NCI-H146 treated with DMSO at 0.1 percent for 48 hours (cell line): ENCODE data around the gene XRCC3.
"Not testable (repeated sequence)": the region's sequence is repeated elsewhere in the genome, so short reads cannot be mapped to it uniquely, and the experiment has no call there.

Experiments used
- DNase-seq: peaks from one replicate; lab custom pipeline; 2025; ENCODE audit not compliant: unreplicated experiment; lab: John Stamatoyannopoulos, UW

XRCC3 gene

DNA sequence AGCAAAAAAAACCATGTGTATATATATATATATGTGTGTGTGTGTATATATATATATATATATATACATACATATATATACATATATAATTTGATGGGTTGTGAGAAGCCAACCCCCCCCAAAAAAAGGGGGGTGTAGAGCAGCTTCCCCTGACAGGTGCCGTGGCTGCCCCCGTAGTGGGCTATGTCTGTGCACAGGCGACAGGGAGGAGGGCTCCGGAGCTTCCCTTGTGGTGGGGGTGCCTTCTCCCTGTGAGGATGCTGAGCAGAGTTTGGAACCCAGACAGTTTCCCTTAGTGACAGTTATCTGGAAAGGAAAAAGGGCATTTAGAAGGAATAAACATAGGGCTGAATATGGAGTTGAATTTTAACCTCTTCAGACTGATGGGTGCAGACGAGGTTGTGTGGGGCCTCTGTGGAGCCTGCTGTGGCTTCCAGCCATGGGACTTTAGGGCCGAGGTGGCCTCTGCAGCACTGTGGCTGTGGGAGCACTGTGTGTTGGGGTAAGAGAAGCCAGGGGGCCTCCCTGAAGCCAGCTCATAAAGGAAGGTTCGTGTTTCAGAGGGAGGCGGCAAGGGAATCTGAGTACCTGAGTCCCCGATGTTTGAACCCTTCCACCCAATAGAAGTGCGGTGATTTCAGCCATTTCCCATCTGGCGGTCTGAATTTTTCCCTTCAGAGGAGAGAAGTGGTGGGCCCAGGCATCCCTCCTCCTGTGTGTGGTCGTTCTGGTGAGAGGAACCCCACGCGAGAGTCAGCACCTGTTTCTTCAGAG, 19.8 kb downstream of the XRCC3 start:
- no peak for DNase-seq

DNA sequence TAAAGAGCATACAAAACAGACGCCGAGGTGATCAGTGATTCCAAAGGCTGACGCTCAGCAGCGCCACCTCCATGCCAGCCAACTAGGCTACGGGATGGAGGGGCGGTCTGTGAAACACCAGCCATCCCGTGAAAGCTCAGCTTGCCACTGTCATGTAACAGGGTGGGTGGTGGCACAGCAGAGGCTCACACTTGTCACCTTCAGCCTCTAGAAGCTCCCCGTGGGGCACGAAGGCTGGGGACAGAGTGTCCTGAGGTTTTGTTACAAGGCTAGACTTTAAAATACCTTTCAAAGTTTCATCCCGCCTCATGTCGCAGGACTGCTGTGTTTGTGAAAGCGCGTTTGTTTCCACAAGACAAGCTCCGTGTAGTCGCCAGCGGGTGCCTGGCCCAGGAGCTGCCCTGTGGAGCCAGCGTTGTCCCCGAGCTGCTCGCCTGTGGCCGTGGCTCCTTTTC, 20.7 kb downstream of the XRCC3 start:
- DNase-seq = no peak

DNA sequence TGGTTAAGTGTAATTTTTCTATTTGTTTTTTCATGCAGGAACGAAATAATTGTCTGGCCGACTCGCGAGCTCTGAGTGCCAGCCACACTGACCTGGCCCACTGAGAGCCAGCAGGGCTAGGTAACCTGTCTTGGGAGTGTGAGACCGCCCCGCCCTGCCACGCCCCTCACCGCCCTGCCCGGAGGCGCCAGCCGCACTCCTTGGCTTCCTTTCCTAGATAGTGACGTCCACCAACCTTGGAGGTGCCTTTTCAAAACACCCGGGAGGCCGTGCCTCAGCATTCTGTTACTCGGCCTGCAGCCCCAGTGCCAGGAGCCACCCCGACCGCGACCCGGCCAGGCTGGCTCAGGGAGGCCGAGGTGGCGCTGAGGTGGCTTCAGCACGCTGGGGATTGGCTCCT, 21.7 kb downstream of the XRCC3 start:
- DNase-seq = no peak

DNA sequence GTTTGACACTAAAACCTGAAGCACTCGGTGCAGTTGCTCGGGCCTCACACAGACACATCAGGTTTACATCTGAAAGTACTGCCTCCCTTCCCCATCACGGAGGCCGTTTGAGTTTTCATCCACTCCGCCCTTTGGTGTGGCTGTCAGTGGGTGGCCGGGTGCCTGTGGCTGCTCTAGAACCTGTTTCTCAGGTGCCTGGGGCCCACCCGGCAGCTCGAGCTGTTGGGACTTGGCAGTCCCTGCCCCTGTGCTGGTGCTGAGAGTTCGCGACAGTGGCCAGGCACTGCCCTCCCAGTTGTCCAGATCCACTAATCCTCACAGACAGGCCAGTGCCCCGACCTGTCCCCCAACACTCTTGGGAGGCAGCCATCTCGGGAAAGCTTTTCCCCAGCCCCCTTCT, 22.4 kb downstream of the XRCC3 start:
- no peak for DNase-seq

DNA sequence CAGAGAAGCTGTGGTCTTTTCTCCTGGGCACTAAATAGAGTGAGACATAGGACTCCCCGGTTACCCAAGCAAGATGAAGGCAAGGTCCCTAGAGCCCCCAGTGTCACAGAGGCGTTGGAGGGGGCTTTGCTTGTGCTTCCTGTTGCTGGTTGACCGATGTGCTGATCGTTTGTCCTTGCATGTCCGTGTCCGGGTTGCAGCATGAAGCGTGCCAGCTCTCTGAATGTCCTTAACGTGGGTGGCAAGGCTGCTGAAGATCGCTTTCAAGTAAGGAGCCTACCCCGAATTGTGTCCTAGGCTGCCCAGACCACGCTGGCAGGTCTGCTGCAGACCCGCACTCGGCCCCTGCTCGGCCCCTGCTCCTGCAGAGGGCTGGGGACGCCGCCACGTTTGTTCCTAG, 23.1 kb downstream of the XRCC3 start:
- no peak for DNase-seq

DNA sequence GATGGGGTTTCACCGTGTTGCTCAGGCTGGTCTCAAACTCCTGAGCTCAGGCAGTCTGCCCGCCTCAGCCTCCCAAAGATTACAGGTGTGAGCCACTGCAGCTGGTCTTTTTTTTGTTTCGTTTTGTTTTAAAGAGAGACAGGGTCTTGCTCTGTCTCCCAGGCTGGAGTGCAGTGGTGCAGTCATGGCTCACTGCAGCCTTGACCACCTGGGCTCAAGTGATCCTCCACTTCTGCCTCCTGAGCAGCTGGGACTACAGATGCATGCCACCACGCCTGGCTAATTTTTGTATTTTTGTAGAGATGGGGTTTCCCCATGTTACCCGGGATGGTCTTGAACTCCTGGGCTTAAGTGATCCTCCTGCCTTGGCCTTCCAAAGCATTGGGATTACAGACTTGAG, 23.6 kb downstream of the XRCC3 start:
- not testable (repeated sequence) for DNase-seq

DNA sequence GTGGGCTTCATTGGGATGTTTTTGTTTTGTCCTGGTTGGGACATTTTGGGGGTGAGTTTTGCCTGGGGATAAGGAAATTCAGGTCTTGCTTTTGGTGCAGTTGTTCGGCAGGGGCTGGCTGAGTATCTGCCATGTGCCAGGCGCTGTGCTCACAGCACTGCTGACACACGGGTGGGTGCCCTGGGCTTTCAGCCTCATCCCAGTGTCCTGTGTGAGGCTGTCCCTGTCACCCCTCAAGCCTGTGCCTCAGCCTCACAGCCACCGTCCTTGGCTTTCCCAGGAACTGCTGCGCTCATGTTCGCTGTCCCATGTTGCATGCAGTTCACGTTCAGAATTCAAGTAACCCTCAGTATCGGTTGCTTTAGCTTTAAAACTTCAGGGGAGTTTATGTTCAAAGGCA, 24.9 kb downstream of the XRCC3 start:
- no peak for DNase-seq

DNA sequence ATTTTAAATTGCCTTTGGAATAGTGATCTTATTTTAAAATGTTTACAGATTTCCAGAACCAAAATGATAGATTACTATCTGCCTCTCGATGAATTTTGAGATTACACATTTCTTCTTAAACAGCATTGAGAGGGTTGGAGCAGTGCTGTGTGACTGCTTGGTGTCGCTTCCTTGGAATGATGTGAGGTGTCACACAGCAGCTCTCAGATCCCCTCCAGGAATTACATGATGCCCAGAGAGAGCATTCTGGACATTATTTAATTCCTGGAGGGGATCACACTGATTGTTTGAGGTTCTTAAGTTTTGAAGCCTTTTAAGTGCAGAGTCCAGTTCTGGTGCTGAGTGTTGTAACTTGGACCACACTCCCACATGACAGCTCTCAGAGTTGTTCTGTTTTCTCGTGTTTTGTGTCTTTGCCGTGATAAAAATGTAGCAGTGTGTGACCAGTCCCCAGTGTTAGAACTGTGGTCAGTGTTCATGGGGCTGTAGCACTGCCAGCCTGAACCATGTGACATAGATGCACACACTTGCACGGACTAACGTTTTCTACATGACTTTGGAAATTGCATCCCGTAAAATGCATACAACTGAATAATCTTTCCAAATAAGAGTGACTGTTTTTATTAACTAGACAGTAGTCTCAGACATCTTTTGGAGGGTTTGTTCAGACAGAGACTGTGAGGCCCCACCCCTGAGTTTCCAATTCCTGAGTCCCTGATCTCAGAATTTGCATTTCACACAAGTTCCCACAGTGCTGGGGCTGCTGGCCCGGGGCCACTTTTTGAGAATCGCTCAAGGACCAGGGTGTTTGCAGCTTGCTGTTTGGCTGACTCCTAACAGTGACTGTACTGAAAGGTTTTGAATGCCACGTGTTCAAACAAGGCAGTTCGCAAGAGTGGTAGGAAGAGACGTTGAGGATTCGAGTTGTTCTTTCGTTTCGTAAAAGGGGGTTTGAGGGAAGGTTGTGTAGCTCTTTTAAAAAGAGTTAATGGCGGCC, 26.0 kb downstream of the XRCC3 start:
- DNase-seq = no peak

DNA sequence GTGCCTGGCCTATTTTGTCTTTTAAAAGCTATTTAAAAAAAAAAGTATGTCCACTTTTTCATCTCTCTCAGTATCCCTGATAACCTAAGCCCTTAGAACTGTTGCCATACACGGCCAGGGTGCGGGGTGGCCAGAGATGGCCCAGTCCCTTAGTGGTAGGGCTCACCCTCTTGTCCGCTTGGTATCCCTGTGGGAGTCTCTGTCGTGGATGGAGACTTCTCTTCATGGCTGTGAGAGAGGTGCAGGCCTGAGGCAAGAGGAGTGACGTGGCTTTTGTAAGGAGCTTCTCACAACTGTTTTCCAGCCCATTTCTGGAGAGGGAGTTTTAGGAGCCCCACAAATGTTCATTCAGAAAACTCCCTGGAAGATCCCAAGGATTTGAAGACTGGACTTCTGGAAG, 26.8 kb downstream of the XRCC3 start:
- DNase-seq = no peak

DNA sequence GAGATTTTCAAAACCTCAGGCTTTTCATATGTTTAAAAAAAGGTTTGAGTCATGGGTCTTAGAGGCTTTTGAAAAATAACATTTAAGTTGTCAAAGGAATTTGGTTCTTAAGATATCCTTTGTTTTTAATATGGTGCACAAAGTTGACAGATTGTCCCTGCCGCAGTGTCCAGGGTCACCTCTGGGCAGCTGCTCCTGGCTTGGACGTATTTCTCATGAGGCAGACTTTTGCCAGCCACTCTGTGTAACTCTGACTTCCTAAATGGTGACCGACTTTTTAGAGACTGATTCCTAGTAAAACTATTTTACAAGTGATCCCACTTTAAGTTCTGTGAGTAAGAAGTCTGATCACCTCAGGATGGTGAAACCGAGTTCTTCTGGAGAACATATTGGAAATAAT, 27.5 kb downstream of the XRCC3 start:
- DNase-seq = no peak

DNA sequence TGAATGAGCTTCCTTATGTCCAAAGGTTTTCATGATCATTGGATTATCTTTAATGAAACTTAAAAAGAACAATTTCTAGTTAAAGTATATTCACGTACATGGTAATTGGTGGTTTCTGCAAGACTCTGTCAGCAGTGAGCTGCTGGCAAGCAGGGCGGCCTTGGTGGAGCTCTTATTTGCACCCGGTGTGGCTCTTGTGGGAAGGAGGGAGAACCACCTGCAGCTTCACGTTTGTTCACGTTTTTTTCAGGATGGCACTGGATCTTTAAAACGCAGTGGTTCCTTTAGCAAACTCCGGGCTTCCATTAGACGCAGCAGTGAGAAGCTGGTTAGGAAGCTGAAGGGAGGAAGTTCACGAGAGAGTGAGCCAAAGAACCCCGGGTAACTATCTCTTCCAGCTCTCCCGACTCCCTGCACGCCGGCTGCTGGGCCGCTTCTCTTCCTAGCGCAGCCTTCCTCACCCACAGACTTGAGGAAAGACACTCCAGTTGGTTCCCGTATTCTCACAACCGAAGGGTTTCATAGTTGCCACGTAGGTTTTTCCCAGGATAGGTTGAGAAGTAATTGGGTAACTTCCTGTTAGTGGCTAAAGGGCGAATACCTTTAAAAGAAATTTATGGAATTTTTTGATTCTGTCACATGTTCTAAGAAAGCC, 28.3 kb downstream of the XRCC3 start:
- DNase-seq = no peak

DNA sequence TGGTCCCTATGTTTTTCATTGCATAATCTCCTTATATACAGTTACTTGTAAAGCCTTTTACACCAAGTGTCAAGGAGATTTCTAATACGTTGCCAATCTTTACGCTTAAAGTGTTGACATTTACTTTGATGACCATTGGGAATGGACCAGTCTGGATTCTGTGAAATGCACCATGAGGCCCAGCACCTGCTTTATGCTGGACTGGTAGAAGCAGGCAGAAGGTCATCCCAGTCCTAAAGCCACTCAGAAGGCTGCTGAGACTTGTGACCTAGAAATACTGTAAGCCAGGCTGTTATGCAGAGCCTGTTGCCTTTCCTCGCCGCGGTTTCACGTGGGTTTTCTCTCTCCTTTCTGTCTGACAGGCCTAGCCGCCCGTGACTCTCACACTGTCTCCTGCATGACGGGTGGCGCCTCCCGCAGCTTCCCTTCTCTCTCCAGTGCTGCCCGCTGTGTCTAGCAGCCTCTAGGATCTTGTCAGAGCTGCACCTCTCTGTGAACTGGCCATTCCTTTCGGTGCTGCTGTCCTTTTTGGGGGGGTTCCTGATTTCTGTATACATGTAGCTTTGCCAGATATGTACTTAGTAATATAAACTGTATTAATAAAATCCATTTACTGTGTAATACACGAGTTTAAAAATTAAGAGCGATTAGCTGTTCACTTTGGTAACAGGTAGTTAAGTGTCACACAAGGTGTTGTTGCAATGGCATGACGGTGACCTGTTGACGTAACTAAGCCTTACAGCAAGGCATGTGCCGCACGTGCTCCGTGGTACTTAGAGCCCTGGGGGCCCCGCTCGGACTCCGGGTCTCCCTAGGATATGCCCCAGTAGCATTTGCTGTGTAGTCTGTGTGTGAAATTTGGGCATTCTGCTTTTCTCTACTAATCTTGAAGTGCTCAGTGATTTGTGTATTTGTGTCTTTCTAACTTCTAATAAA, 29.7 kb downstream of the XRCC3 start:
- DNase-seq = no peak

DNA sequence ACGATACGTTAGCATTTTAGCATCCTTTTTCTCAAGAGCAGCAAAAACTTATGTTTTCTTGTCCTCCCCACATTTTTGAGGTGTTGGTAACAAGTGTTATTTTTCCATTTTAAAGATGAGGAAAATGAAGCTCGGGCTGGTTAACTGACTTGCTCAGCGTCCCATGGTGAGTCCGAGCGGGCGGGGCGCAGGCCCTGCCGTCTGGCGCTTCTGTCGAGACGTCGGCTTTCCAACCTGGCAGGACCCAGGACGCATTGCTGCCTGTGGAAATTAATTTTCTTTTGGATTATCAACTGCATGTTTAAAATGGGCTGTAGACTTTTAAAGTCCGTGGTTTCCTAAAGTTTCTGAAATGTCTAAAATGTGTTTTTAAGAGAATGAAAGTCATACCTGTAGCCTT, 30.4 kb downstream of the XRCC3 start:
- no peak for DNase-seq

DNA sequence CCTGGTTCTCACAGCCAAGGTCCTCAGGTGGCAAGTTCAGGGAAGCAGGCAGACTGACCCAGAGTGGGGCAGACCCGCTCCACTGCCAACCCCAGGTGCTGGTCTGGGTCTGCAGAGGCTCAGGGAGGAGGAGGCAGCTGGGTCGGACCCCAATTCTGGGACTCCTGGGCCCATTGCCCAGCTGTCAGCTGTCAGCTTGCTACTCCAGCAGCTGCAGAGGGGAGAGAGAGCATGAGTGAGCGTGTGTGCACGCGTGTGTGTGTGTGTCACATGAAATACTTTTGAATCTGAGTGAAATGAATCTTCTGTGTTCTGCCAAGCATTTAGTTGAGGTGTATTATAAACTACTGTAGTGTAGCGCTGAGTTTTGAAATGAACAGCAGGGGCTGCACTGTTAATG, 30.8 kb downstream of the XRCC3 start:
- no peak for DNase-seq

DNA sequence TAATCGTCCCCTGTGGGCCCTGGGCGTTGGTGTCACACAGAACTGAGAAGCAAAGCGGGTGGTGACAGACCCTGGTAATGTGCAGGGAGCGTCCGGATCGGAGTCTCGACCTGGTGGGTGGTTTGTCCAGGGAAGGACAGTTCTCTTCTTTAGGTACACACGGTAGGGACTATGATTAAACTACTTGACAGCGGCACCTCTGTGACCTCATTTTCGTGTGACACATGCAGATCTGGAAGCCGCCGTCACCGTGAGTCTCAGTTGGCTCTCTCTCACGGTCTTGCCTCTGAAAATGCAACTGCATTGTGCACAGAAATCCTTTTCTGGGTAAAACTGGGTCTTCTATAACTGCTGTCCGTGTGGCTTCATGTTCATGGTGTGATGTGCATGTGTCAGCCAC, 32.1 kb downstream of the XRCC3 start:
- DNase-seq = no peak

DNA sequence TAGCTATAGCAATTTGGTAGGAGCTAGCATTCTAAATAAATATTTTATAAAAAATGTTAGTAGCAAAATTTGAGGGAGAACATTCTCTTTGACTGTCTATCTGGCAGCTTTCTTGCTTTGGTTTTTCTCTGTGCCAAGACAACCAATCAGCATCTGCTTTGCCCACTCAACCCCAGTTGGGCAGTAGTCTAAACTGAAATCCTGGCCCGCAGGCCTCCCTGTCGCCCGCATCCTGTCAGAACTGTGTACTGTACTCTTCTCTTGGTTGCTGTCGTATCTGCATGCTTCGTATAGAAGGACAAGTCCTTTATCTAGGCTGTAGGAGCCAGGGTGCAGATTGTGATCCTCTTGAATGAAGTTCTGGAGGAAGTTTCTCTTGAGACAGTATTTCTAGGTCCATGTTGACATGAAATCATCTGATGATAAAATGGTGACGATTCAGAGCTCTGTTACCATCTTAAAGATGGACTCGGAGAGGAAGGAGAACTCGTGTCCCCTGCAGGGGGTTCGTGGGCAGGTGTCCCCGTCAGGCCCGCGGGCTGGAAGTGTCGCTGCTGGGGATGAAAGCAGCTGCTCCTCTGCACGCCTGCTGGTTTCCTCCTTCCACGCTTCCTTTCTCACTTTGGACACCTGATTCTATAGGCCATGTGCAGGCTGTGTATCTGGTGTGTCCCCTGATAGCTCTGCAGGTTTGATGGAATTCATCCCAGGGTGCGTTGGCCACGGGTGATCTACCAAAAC, 34.6 kb downstream of the XRCC3 start:
- DNase-seq = no peak

DNA sequence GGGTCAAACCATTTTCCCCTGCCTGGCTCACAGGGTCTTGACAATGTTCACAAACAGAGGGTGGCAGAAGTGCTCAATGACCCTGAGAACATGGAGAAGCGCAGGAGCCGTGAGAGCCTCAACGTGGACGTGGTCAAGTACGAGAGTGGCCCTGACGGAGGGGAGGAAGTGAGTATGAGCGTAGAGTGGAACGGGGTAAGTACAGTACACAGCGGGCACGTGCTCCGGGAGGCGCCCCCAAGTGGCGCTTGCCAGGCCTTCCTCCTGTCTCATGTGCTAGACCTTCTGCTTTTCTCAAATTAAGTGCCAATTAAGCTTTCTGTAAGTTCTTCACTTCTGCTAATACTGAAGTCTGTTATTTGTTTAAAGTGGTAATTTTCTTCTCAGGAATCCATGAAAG, 35.9 kb downstream of the XRCC3 start:
- no peak for DNase-seq

DNA sequence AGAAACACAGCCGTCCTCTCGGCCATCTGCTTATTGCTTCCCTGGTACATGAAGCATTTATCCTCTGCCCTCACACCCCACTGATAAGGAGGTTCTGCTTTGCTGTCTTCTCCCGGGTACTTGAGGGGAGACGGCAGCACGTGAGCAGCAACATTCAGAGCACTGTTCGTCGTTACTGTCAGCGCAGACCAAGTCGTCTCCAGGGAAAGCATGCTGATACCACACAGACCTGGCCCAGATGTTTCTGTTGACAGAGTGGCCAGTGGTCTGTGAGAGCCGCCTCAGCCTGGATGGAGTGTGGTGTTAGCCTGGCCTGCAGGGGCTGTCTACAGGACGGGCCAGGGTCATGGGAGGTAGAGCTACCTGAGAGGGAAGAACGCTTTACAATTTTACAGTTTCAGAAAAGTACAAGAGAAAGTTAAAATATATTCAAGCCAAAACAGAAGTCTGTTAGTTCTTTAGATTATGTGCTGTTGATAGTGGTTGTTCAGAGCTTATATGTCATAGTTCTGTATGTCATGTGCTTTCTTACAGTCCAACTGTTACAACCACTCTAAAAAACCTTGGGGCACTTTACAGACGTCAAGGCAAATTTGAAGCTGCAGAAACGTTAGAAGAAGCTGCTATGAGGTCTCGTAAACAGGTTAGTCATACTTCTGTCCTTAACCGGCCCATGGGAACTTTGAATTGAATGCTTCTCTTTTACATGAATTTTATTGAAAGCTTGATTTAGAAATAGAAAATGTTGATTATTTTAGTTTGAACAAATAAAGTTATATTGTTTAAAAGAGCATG, 38.2 kb downstream of the XRCC3 start:
- no peak for DNase-seq

DNA sequence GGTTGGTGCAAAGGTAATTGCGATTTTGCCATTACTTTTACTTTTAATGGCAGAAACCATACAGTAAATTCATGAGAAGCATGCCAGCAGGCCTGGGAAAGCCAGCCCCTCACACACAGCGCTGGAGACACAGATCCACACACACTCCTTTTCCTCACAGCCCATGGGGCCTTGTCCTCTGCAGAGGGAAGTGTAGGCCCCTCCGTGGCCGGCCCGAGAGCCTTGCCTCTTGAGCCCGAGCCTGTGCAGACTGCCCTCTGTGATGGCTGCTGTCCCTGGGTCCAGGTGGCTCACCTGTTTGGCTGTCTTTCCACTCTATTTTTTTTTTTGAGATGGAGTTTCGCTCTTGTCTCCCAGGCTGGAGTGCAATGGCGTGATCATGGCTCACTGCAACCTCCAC, 39.3 kb downstream of the XRCC3 start:
- DNase-seq = no peak
